GM12875 (cell line): ENCODE results near the gene TRIM24.
"Not testable (repeated sequence)": the region's sequence is repeated elsewhere in the genome, so short reads cannot be mapped to it uniquely, and the experiment has no call there.

Experiments
- H3K4me3 ChIP-seq: one replicate; pipeline ENCODE4 v1.5.1; 2011; ENCODE audit warnings: low read depth, low read length, control low read depth
- CTCF ChIP-seq: IDR thresholded peaks from 2 replicates; pipeline ENCODE4 v1.5.1; 2011; ENCODE audit warnings: low read depth, mild to moderate bottlenecking, control low read depth, inconsistent platforms, low read length, moderate library complexity, borderline replicate concordance; ENCODE audit not compliant: insufficient read depth

Gene TRIM24

GRCh38 chr7:138460176-138460648, at the start of gene TRIM24:
Gene TRIM24, plus strand, starts transcription at chr7:138460259. Its CDS starts 290 bp downstream, at chr7:138460549.
- H3K4me3 ChIP-seq: peak within 1 kb of the TSS; percentile 96
- TF ChIP-seq CTCF: no peak

- not testable (repeated sequence) for H3K4me3 ChIP-seq
These were observed 48.0 kb upstream of the TRIM24 start for GRCh38 chr7:138412077-138412476.

- H3K4me3 ChIP-seq: not testable (repeated sequence)
These were observed 47.1 kb upstream of the TRIM24 start for GRCh38 chr7:138412921-138413320.

- H3K4me3 ChIP-seq: no peak overlapping the region
- no peak for TF ChIP-seq CTCF
These were observed 42.9 kb upstream of the TRIM24 start for GRCh38 chr7:138417078-138417700.

- no peak for TF ChIP-seq CTCF
- H3K4me3 ChIP-seq: no peak overlapping the region
These were observed 42.3 kb upstream of the TRIM24 start for GRCh38 chr7:138417764-138418163.

GRCh38 chr7:138418403-138418802, 41.7 kb upstream of the TRIM24 start:
- H3K4me3 ChIP-seq: not testable (repeated sequence)

GRCh38 chr7:138425026-138425425, 35.0 kb upstream of the TRIM24 start:
- no peak overlapping the region for H3K4me3 ChIP-seq
- no peak for TF ChIP-seq CTCF

- no peak overlapping the region for H3K4me3 ChIP-seq
- no peak for TF ChIP-seq CTCF
These were observed 30.3 kb upstream of the TRIM24 start for GRCh38 chr7:138429577-138430250.
